Renal cortical epithelial cell (primary cell): ENCODE measurements around the gene NUMA1. TPM values are rescaled to one million over a fixed set of nuclear protein-coding genes. Genes with fewer than 3 reads are reported as not detected.

Source experiments
- DNase-seq: peaks from one replicate; pipeline ENCODE4 v3.0.0-alpha.2; 2011; ENCODE audit warnings: low read depth
- total RNA-seq: library from RNA; depleted of rRNA; stranded (reverse); fragments of >200 nt; gene quantifications from 2 replicates; pipeline ENCODE4 v1.2.3, GENCODE V29; 2014

Gene NUMA1, protein sequence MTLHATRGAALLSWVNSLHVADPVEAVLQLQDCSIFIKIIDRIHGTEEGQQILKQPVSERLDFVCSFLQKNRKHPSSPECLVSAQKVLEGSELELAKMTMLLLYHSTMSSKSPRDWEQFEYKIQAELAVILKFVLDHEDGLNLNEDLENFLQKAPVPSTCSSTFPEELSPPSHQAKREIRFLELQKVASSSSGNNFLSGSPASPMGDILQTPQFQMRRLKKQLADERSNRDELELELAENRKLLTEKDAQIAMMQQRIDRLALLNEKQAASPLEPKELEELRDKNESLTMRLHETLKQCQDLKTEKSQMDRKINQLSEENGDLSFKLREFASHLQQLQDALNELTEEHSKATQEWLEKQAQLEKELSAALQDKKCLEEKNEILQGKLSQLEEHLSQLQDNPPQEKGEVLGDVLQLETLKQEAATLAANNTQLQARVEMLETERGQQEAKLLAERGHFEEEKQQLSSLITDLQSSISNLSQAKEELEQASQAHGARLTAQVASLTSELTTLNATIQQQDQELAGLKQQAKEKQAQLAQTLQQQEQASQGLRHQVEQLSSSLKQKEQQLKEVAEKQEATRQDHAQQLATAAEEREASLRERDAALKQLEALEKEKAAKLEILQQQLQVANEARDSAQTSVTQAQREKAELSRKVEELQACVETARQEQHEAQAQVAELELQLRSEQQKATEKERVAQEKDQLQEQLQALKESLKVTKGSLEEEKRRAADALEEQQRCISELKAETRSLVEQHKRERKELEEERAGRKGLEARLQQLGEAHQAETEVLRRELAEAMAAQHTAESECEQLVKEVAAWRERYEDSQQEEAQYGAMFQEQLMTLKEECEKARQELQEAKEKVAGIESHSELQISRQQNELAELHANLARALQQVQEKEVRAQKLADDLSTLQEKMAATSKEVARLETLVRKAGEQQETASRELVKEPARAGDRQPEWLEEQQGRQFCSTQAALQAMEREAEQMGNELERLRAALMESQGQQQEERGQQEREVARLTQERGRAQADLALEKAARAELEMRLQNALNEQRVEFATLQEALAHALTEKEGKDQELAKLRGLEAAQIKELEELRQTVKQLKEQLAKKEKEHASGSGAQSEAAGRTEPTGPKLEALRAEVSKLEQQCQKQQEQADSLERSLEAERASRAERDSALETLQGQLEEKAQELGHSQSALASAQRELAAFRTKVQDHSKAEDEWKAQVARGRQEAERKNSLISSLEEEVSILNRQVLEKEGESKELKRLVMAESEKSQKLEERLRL (N-terminal part only)
- 123 and 183 TPM in 2 replicates for total RNA-seq

DNA sequence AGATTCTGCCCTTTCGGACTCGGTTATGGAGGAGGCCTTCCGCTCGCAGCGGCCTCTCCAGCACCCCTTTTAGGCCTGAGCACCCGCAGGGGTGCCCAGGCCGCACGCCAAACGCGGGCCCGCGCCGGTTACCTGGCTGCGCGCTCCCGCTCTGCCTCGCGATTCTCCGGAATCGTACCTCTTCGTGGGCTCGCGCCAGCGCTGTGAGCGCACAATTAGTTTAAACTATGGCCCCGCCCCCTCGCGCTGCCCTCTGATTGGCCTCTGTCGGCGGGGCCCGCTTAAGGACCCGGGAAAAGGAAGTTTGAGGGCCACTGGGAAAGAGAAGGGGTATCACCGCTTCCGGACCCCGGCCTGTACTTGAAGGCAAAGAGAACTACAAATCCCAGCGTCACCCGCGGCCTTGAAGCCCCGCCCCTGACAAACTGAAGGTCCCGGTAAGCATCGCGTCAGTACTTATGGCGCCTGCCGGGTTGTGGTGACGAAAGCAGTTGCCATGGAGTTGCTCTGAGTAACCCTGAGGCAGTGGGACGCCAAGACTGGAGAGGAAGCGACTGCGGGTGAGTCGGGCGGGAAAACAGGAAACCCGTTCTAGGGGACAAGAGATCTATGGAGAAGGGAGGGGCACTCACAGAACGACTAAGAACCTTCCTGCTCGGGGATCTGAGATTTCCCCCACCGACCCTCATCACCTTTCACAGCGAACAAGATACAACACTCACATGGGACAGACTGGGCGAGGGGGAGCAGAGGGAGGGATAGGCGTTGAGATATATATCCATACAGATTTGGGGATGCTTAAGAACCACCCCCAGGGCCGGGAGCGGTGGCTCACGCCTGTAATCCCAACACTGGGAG is at the start of gene NUMA1, which contains the start of gene LRRC51:
Gene NUMA1, minus strand, starts transcription at position 217 of the 858 bp plus-strand sequence. CDS start 44,599 bp downstream, outside the sequence.
Gene LRRC51, plus strand, starts transcription at position 525 of the 858 bp plus-strand sequence. CDS start 8,234 bp downstream, outside the sequence.
- peak; percentile 99 for DNase-seq

DNA sequence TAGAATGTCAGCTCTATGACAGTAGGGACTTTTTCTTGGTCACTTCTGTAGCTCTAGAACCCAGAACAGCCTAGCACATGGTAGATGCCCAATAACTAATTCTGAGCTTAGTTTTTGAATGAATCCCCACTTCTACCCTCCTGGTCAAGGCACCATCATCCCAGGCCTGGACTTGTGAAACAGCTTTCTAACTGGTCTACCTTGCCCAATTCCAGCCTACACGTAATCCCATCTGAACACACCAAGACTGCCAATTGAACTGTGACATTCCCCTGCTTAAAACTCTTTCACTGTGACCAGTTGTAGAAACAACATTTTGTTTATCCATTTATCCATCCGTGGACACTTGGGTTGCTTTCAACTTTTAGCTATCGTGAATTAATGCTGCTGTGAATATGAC is 49.0 kb upstream of the NUMA1 start:
- DNase-seq: no peak

DNA sequence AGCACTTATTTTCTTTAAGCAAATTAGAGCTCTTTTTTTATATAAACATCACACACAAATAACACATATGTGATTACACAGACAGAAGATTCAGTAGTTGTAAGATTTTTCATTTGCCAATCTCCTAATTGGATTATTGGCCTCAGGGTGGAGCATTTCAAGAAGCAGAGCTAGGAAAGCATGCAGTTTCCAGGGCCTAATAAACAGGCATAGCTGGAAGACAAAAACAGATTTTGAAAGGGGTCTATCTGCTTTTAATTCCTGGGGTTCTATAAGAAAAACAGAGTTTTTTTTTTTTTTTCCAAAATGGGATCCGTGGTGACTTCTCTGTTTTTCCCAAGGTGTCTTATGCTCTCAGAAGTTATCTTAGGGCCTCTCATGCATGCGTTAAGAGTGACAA is 47.6 kb upstream of the NUMA1 start:
- DNase-seq: no peak

DNA sequence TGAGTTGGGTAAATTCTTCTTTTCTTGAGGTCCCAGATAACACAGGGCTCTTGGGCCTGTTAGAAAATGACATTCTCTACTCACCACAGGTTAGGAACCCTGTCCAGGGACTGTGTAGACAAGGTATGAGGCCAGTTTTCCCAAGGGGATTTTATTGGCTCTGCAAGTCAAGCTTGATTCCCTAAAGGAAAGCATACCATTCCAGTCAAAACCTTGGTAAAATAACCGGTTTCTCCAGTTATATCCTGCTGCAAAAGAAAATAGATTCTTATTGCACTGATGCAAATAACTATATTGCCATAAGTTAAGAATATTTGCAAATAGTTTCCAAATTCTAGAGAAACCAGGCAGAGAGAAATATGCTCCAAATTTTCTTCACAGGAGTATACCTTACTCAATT is 45.6 kb upstream of the NUMA1 start:
- no peak for DNase-seq

DNA sequence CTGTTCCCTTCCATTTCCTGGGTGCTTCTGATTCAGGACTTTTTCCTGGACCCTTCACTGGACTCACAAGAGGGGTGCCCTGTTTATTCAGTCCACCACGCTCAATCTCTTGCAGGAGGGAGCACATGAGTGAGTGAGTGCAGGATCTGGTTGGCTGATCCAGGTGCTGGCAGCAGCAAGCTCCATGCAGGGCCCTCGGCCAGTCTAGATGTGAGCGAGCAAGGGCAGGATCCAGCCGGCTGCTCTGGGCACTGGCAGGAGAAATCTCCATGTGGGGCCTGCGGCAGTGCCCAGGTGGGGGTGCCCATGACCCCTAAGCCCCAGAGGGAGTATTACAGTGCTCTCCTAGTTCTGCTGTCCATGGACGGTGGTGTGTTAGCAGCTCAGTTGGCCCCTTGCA is 43.7 kb upstream of the NUMA1 start:
- no peak for DNase-seq

DNA sequence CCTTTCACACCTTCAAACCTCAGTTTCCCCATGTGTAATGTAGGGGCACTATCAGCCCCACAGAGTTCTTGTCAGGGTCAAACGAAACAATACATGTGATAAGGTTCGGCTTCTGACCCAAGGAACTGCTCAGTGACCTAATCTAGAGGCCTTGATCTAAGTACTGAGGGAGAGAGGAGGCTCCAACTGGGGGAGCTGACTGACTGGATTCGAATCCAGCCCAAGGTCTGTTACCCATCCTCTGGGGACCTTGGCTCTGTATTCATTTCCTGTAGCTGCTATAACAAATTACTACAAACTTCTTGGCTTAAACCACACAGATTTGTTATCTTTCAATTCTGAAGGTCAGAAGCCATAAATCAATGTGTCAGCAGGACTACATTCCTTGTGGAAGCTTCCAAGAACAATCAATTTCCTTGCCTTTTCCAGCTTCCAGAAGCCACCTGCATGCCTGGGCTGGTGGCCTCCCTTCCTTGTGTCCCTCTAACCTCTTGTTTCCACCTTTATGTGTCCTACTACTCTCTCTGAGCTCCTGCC is 42.8 kb upstream of the NUMA1 start:
- no peak for DNase-seq

DNA sequence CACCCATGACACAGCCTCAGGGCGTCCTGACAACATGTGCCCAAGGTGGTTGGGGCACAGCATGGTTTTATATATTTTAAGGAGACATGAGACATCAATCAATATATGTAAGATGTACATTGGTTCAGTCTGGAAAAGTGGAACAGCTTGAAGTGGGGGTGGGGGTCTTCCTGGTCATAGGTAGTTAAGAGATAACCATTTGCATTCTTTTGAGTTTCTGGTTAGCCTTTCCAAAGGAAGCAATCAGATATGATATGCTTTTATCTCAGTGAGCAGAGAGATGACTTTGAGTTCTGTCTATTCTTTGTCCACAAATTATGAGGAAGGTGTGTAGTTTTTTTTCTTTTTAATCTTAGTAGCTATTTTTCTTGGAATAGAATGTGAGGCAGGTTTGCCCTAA is 42.3 kb upstream of the NUMA1 start:
- DNase-seq: no peak

DNA sequence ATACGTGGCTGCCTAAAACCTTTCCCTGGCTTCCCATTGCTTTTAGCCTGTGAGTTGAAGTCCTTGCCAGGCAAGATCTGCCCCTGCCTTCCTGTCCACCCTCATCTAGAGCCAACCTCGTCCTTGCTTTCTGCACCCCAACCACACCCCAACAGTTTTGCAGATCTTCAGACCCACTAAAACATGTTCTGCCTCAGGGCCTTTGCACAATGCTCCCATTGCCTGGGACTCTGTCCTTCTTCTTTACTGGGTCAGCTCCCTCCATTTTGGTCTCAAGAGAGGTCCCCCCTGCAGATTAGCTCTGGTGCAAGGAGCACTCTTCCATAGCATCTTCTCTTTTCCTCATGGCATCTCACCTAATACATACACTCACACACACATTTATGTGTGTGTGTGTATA is 40.6 kb upstream of the NUMA1 start:
- DNase-seq: no peak

DNA sequence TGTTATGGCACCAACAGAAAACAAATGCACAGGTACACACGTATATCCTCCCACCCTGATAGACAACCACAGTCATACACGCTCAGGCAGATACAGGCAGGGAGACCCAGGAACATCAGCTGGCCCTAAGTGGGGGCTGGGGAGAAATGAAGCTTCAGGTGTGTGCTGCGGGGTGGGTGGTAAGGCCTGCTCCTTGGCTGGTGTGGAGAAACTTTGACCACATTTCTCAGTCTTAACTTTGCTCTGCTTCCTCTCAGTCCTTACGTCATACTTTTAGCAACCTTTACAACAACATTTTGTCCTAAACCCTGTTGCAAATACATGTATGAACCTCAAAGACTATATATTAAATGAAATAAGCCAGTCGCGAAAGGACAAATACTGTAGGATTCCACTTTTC is 38.9 kb upstream of the NUMA1 start:
- DNase-seq: no peak

DNA sequence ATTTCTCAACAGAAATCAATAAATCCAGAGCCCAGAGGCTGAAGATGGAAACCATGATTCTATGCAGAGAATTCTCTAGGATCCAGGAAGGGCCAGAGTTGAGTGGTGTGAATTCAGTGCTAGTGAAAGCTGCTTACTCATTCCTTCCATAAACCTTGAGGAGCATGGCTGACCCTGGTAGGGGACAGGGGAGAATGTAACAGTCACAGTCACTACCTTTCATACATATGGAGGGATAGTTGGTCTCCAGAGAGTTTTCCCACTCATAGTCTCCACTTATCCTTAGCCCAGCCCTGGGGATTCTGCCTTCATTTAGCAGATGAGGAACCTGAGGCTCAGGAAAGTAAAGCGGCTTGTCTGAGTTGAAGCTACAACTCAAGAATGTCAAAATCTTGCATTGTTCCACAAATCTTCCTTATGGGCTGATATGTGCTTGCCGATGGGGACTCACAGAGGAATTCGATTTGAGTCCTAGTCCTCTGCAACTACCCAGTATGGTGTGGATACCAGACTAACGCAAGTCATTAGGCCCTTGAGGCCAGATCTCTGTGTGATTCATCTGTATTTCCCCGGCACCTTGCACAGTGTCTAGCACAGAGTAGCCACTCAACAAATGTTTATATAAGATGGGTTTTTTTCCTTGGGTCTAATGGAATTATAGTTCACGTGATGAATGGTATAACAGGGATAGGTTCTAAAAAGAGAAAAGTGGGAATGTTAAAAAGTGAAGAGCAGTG is 35.8 kb upstream of the NUMA1 start:
- no peak for DNase-seq

DNA sequence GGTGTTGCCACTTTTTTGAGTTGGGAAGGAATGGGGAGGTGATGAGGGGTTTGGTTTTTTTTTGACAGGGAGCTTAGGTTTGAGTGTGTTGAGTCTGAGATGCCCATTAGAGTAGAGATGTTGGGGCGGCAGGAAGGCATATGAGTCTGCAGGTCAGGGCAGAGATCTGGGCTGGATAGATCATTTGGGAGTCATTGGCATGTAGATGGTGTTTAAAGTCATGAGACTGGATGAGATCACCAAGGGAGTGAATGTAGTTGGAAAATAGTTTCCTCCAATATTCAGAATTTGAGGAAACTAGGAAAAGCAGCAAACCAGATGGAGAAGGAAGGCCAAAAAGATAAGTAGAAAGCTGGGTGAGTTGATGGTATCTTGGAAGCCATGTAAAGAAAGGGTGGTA is 34.2 kb upstream of the NUMA1 start:
- DNase-seq: no peak

DNA sequence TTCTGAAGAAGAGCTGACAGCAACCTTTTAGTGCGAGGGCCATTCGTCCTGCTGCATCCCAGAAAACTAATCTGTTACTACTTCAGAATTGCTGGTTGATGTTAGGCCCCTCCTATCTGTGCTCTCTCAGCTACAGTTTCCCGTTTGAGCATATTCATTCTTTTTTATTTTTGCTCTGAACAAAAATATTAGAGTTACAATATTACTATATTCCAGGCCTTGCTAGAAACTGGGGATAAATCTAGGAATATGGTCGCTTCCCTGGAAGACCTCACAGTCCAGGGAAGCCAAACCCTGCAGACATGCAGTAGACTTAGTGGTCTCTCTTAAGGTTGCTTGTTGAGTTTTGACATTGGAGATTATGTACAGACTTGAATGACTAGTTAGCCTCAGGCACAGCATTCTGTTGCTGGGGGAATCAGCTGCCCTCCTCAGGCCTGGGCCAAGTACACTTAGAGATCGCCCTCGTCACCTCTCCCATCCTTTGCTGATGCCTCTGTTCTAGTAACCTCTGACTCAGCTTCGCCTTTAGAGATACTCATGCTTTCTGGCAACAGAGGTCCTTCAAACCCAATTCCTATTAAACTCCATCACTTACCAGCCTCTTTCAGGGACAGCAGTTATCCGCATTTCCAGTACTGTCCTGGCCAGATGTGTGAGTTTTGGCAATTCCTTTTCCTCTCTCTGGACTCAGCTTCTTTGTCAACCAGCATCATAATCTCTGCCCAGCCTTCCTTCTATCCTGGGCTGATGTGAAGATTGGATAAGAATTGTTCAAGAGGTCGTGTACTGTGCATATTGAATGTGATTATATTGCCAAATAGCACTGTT is 32.9 kb upstream of the NUMA1 start:
- DNase-seq: no peak

DNA sequence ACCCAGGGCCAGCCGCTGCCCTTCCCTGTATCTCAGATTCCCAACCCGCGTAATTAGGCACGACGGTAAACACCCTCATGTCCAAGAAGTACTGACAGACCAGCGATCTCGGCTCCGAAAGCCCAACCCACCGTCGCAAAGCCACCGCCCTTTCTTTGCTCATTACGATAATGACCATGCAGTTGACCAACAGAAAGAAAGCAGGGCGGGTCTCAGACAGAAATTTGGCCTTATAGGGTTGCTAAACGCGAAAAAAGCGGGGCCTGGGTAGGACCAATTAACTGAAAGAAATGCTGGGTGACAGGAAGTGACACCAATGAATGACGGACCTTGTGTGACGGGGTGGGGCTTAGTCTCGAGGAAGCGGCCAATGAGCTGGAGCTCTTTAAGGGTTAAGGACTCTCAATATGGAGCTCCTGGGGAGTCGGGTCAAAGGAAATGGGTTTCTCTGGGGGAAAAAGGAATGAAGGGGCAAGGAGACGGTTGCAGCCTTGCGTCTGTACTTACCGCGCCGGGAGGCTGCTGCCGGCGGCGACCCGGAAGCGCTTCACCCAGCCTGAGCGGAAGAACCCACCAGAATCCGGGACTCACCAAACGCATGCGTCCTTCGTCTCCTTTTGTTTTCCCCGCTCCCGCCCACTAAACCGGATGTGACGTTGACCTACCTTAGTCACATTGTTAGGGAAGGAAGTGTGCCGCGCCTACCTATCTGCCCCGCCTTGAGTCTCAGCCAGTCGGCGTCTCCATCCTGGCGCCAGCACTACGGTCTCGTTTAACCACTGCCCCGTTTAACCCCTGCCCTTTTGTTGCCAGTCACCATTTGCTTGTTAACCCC is 32.0 kb upstream of the NUMA1 start, which contains the start of gene ANAPC15:
Gene ANAPC15, minus strand, starts transcription at position 553 of the 835 bp plus-strand sequence. CDS start 1,419 bp downstream, outside the sequence.
- peak; percentile 99 for DNase-seq

DNA sequence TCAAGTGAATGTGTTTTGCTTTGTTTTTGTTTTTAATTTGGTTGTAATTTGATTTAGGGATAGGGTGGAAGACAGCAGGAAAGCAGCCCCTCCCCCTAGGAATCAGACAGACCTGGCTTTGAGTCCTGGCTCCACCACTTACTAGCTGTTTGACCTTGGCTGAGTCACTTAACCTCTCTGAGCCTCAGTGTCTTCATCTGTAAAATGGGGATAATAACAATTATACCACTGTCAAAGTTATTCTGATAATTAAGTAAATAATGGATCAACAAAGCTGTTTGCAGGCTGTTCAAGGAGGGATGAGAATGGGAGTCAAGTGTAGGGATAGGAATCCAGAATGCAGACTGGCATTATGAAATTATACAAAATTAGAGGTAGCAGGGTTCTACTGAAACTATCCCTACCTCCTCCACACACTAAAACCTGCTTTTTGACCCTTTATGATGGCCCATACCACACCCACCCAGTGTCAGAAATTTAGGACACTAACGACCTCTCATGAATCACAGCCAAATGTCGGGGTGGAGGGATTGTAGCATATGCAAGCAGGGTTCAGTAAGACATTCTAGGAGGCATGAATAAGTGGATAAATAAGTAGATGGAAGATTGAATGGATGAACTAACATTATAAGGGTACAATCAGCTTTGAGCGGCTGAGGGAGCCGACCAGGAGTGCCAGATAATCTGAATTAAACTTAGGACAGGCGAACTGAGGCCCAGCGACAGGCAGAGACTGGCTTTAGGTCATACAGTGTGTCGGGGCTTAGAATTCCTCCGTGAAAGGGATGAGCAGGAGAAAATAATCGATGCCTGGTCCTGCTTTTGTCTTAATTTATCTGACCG is 31.2 kb upstream of the NUMA1 start:
- DNase-seq: no peak

DNA sequence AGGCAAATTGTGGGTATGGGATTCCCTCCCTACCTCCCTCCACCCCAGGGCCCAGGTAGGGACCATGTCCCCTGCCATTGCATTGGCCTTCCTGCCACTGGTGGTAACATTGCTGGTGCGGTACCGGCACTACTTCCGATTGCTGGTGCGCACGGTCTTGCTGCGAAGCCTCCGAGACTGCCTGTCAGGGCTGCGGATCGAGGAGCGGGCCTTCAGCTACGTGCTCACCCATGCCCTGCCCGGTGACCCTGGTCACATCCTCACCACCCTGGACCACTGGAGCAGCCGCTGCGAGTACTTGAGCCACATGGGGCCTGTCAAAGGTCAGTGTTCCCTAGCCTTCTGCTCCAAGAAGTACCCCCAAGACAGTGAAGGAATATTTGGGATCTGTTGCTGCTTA is 25.5 kb upstream of the NUMA1 start, which contains the start of gene TOMT:
Gene TOMT, plus strand, starts transcription at position 37 of the 400 bp plus-strand sequence. Its CDS starts 28 bp downstream, at position 65.
- no peak for DNase-seq

DNA sequence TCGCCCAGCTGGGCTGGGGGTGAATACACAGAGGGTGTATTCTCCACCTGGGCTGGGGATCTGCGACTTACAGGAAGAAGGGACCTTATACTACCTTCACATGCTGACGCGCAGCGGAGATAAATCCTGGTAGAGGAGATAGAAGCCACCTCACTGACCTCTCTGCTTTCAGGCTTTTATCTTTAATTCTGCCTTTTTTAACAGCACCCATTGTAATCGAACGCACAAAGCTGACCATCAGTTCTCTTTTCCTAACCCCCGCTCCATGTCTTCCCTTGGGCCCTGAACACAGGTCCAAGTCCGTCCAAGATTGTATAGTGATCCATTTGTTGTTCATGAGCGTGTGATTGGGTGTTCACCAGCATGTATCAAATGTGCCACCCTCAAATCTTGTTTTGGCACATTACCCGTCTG is 23.4 kb upstream of the NUMA1 start:
- no peak for DNase-seq
